ENCODE data around the gene MMP24OS.
A peak's percentile ranks its signal among the peaks of the same experiment; 100 is the strongest.
"Not testable (repeated sequence)": the region's sequence is repeated elsewhere in the genome, so short reads cannot be mapped to it uniquely, and the experiment has no call there.

The MMP24OS gene

DNA sequence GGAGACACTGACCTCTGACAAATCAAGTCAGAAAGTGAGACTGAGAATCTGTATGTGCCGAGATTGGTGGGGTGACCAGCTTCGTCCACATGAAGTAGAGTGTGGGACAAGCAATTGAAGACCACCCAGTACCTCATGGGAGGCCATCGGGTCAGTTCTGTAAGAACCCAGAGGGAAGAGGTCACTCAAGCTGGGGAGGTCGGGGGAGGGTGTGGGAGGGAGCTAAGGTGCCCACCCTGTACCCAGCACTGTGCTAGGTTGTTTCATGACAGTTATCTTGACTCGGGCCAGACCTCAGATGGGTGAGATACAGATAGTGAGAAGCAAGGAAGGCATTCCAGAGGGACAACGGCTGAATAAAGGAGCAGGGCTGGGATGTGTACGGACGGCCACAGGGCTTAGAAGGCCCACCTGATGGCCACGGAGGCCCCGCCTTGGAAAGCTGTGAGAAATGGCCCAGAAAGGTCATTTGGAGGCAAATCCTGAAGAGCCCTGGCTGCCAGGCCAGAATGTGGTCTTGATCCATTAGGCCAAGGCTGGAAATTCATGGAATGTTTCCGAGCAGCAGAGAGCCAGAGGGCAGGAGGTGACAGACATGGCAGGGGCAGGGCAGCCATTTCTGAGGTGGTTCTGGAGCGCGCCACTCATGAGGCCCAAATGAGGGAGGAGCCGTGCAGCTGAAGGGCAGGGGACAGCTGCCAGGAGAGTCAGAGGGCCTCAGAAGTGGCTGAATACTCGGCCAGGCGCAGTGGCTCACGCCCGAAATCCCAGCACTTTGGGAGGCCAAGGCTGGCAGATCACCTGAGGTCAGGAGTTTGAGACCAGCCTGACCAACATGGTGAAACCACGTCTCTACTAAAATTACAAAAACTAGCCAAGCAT is 7.7 kb downstream of the MMP24OS start:
- Histone ChIP-seq H3K27ac (ENCODE audit: low read length) (no peak overlapping the region), H3K27me3 (ENCODE audit: low read depth, low read length) (no peaks in the 10 kb centered on the region)

DNA sequence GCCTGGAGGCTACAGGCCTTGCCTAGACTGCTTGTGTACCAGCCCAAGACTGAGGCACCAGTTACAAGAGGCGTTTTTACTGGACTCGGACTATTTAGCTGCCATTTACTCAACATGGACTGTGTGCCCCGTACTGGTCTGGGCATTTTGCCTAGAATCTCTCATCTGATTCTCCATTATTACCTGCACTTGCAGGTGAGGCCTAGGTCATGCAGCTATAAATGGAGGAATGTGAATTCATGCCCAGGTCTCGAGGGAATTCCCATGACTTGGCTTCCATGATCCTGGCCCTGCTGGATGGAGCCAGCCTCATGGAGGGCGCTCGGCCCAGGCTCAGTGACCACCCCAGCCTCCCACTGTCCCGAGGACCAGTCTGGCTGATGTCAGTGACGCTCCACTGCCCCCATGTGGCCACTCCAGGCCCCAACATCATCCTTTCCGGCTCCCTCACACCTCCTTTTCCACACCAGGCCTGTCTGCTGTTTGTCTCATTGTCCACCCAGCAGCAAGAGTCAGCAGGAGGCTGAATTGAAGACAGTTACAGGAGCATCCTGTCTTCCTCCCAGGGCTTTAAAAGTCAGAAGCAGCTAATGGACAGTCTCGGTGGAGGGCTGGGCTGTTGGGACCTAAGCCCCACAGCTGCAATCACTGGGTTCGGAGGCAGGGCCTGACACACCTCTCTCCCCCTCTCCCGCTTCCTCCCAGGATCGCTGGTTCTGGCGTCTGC is 8.7 kb downstream of the MMP24OS start:
- H3K4me3 ChIP-seq (ENCODE audit: low read depth in 1 of 2, low read length in 2 of 2) = no peak overlapping the region
- no peak overlapping the region for H3K27ac ChIP-seq (ENCODE audit: low read length)
- peaks cover 13 to 35% of the 10 kb centered on the region in 2 donors for H3K36me3 ChIP-seq (ENCODE audit: control insufficient read depth in 1 of 2, insufficient read depth in 2 of 2, low read length in 2 of 2)
- H3K4me1 ChIP-seq (ENCODE audit: control insufficient read depth in 1 of 2, insufficient read depth in 2 of 2, low read length in 2 of 2) = peaks cover 0 to under 1% of the 10 kb centered on the region in 2 donors
- H3K27me3 ChIP-seq (ENCODE audit: low read depth, low read length) = no peaks in the 10 kb centered on the region
- H3K9me3 ChIP-seq (ENCODE audit: control insufficient read depth in 1 of 2, low read length in 2 of 2) = no peaks in the 10 kb centered on the region

More for the DNA sequence above, 7.7 kb downstream of the MMP24OS start:
- no peaks in the 10 kb centered on the region for H3K4me1 ChIP-seq (ENCODE audit: control insufficient read depth in 1 of 2, insufficient read depth in 2 of 2, low read length in 2 of 2)
- H3K4me3 ChIP-seq (ENCODE audit: low read depth in 1 of 2, low read length in 2 of 2) = no peak overlapping the region
- peaks cover 18 to 40% of the 10 kb centered on the region in 2 donors for H3K36me3 ChIP-seq (ENCODE audit: control insufficient read depth in 1 of 2, insufficient read depth in 2 of 2, low read length in 2 of 2)
- H3K9me3 ChIP-seq (ENCODE audit: control insufficient read depth in 1 of 2, low read length in 2 of 2) = no peaks in the 10 kb centered on the region

DNA sequence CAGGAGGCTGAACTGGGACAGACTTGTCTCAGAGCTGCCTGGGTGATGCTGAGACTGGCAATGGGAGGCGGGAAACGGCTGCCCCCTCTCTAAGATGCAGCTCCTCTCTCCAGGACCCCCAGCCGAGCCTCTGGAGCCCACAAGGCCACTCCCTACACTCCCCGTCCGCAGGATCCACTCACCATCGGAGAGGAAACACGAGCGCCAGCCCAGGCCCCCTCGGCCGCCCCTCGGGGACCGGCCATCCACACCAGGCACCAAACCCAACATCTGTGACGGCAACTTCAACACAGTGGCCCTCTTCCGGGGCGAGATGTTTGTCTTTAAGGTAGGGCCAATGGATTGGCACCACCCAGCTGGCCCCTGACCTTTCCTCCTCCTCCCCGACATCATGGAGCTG is 10.8 kb downstream of the MMP24OS start:
- peaks cover 13 to 26% of the 10 kb centered on the region in 2 donors for H3K36me3 ChIP-seq (ENCODE audit: control insufficient read depth in 1 of 2, insufficient read depth in 2 of 2, low read length in 2 of 2)
- H3K4me1 ChIP-seq (ENCODE audit: control insufficient read depth in 1 of 2, insufficient read depth in 2 of 2, low read length in 2 of 2) = peaks cover 8 to 10% of the 10 kb centered on the region in 2 donors
- no peaks in the 10 kb centered on the region for H3K27me3 ChIP-seq (ENCODE audit: low read depth, low read length)
- H3K9me3 ChIP-seq (ENCODE audit: control insufficient read depth in 1 of 2, low read length in 2 of 2) = no peaks in the 10 kb centered on the region
- no peak overlapping the region for H3K27ac ChIP-seq (ENCODE audit: low read length)
- no peak overlapping the region for H3K4me3 ChIP-seq (ENCODE audit: low read depth in 1 of 2, low read length in 2 of 2)

DNA sequence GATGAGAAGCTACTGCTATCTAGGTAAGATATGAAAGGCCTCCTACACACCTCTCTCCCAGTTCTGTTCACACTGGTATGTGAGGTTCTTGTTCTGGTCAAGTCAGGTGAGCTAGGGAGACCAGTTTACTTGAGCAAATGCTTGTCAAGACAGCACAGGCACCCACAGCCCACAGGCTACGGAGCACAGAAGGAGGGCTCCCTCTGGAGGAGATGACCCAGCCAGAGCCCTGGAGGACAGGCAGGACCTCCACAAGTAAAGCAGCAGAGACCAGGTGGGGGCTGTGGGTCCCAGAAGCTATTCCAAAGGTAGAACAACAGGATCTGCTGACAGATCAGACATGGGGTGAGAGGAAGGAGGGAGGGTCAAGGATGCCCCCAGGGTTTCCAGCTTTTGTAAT is 13.2 kb downstream of the MMP24OS start:
- Histone ChIP-seq H3K36me3 (ENCODE audit: control insufficient read depth in 1 of 2, insufficient read depth in 2 of 2, low read length in 2 of 2) (peaks cover 8 to 10% of the 10 kb centered on the region in 2 donors), H3K4me3 (ENCODE audit: low read depth in 1 of 2, low read length in 2 of 2) (no peak overlapping the region), H3K4me1 (ENCODE audit: control insufficient read depth in 1 of 2, insufficient read depth in 2 of 2, low read length in 2 of 2) (peaks cover 8 to 10% of the 10 kb centered on the region in 2 donors), H3K9me3 (ENCODE audit: control insufficient read depth in 1 of 2, low read length in 2 of 2) (no peaks in the 10 kb centered on the region), H3K27ac (ENCODE audit: low read length) (no peak overlapping the region), H3K27me3 (ENCODE audit: low read depth, low read length) (no peaks in the 10 kb centered on the region)

DNA sequence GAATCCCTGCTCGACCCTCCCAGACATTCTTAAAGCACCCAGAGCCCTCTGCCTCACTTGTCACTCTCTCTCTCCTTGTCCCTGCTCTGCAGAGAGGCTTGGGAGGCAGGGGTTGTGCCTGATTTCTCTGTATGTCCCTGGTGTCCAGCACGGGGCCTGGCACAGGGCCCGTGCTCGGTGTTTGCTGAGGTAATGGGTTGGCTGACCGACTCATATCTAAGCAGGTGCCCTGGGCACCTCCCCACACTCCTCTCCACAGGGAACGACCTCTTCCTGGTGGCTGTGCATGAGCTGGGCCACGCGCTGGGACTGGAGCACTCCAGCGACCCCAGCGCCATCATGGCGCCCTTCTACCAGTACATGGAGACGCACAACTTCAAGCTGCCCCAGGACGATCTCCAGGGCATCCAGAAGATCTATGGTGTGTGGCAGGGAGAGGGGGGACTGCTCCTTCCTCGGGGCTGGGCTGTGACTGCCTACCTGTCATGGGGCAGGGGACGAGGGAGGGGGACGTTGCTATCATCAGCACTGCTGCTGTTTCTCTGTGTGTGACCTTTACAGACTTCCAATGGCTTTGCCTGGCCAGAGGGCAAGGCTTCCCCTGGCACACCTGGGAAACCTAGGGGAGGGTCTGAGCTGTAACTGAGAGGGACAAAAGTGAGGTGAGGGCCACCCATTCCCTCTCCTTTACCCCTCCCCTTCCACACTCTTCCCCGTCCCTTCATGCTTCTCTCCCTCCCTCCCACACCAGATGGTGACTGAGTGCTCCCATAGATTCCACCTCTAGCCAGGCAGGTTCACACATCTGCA is 14.2 kb downstream of the MMP24OS start:
- Histone ChIP-seq H3K36me3 (ENCODE audit: control insufficient read depth in 1 of 2, insufficient read depth in 2 of 2, low read length in 2 of 2) (peaks cover 8 to 10% of the 10 kb centered on the region in 2 donors), H3K4me3 (ENCODE audit: low read depth in 1 of 2, low read length in 2 of 2) (no peak overlapping the region), H3K27me3 (ENCODE audit: low read depth, low read length) (no peaks in the 10 kb centered on the region), H3K9me3 (ENCODE audit: control insufficient read depth in 1 of 2, low read length in 2 of 2) (no peaks in the 10 kb centered on the region), H3K27ac (ENCODE audit: low read length) (peak overlapping the region; percentile 53), H3K4me1 (ENCODE audit: control insufficient read depth in 1 of 2, insufficient read depth in 2 of 2, low read length in 2 of 2) (peaks cover 8 to 10% of the 10 kb centered on the region in 2 donors)

DNA sequence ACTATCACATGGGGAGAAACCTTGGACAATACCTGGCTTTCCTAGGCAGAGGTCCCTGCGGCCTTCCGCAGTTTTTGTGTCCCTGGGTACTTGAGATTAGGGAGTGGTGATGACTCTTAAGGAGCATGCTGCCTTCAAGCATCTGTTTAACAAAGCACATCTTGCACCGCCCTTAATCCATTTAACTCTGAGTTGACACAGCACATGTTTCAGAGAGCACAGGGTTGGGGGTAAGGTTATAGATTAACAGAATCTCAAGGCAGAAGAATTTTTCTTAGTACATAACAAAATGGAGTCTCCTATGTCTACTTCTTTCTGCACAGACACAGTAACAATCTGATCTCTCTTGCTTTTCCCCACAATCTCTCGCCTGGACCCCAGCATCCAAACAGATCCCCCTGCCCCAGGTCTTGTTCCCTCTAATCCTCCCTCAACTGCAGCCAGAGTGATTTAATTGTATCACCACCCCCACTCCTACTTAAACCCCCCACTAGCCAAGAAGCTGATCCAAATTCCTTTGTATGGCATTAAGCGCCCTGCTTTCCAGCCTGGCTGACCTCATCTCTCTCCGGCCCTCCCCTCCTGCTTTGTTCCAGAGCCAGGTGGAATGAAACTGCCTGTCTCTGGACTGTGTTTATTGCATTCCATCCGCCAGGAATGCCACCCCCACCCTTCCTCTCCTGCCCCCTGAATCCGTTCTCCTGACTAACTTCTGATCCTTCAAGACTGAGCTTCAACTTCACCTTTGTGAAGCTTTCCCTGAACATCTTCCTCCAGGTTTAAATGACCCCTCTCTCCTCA is 15.0 kb downstream of the MMP24OS start:
- H3K4me3 ChIP-seq (ENCODE audit: low read depth in 1 of 2, low read length in 2 of 2); H3K9me3 ChIP-seq (ENCODE audit: control insufficient read depth in 1 of 2, low read length in 2 of 2); H3K4me1 ChIP-seq (ENCODE audit: control insufficient read depth in 1 of 2, insufficient read depth in 2 of 2, low read length in 2 of 2); H3K27me3 ChIP-seq (ENCODE audit: low read depth, low read length); H3K36me3 ChIP-seq (ENCODE audit: control insufficient read depth in 1 of 2, insufficient read depth in 2 of 2, low read length in 2 of 2): not testable (repeated sequence)
- peak overlapping the region; percentile 53 for H3K27ac ChIP-seq (ENCODE audit: low read length)

DNA sequence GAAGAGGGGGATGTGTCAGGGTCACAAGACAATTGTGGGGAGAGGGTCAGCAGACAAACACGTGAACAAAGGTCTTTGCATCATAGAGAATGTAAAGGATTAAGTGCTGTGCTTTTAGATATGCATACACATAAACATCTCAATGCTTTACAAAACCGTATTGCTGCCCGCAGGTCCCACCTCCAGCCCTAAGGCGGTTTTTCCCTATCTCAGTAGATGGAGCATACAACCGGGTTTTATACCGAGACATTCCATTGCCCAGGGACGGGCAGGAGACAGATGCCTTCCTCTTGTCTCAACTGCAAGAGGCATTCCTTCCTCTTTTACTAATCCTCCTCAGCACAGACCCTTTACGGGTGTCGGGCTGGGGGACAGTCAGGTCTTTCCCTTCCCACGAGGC is 15.6 kb downstream of the MMP24OS start:
- not testable (repeated sequence) for H3K36me3 ChIP-seq (ENCODE audit: control insufficient read depth in 1 of 2, insufficient read depth in 2 of 2, low read length in 2 of 2); H3K4me3 ChIP-seq (ENCODE audit: low read depth in 1 of 2, low read length in 2 of 2); H3K27ac ChIP-seq (ENCODE audit: low read length); H3K27me3 ChIP-seq (ENCODE audit: low read depth, low read length); H3K9me3 ChIP-seq (ENCODE audit: control insufficient read depth in 1 of 2, low read length in 2 of 2); H3K4me1 ChIP-seq (ENCODE audit: control insufficient read depth in 1 of 2, insufficient read depth in 2 of 2, low read length in 2 of 2)

DNA sequence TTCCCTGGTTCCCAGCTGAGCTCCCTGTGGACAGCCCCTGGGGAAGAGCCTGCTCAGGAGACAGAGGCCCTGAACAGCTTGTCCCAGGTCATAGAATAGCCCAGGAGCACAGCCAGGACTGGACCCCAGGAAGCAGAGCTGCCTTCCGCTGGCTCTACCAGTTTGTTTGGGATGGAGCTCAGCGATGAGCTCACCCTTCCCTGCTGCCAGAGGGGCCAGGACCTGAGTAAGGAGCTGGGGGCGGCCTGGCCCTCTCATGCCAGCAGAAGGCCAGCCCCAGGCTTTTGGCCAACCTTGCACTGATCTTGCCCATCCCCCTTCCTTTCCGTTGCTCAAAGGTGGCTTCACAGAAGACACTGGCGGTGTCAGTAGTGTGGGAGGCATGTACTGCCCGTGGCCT is 17.5 kb downstream of the MMP24OS start:
- no peak overlapping the region for H3K27ac ChIP-seq (ENCODE audit: low read length)
- no peaks in the 10 kb centered on the region for H3K27me3 ChIP-seq (ENCODE audit: low read depth, low read length)
- H3K4me1 ChIP-seq (ENCODE audit: control insufficient read depth in 1 of 2, insufficient read depth in 2 of 2, low read length in 2 of 2) = peaks cover 8 to 10% of the 10 kb centered on the region in 2 donors
- H3K9me3 ChIP-seq (ENCODE audit: control insufficient read depth in 1 of 2, low read length in 2 of 2) = no peaks in the 10 kb centered on the region
- H3K4me3 ChIP-seq (ENCODE audit: low read depth in 1 of 2, low read length in 2 of 2) = no peak overlapping the region
- peaks cover 0 to 5% of the 10 kb centered on the region in 2 donors for H3K36me3 ChIP-seq (ENCODE audit: control insufficient read depth in 1 of 2, insufficient read depth in 2 of 2, low read length in 2 of 2)

DNA sequence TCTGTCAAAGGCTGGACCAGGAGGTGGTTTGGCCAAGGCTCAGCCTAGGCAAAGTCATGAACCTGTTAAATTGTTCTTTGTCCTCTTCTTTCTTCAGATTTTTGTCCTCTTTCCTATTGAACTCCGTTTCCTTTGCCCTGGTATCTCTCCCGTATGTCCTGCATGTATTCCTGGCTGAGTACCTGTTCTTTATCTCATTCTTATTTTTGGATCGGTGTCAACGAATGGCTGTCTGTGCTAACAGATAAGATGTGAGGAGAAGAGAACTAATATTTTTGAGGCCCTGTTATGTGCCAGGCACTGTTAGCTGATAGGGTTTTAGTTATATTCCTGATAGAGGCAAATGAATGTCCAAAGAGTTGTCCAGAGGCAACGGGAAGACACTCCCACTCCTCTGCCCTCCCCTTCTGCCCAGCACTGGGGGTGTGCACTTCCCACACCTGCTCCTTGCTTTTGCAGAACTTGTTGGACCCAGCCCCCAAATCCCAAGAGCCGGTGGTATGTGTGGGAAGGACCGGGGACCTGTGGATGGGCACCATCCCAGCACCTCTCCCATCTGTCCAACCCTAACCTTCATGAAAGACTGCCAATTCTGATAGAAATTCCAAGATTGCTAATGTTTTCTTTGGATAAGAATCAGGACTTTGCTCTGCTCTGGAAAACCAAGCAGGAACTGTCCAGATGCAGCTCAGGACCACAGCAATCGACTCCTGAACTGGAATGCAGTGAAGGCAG is 20.6 kb downstream of the MMP24OS start:
- Histone ChIP-seq H3K36me3 (ENCODE audit: control insufficient read depth in 1 of 2, insufficient read depth in 2 of 2, low read length in 2 of 2) (peaks cover 0 to 5% of the 10 kb centered on the region in 2 donors), H3K27ac (ENCODE audit: low read length) (no peak overlapping the region), H3K4me1 (ENCODE audit: control insufficient read depth in 1 of 2, insufficient read depth in 2 of 2, low read length in 2 of 2) (no peaks in the 10 kb centered on the region), H3K27me3 (ENCODE audit: low read depth, low read length) (no peaks in the 10 kb centered on the region), H3K4me3 (ENCODE audit: low read depth in 1 of 2, low read length in 2 of 2) (no peak overlapping the region), H3K9me3 (ENCODE audit: control insufficient read depth in 1 of 2, low read length in 2 of 2) (no peaks in the 10 kb centered on the region)

DNA sequence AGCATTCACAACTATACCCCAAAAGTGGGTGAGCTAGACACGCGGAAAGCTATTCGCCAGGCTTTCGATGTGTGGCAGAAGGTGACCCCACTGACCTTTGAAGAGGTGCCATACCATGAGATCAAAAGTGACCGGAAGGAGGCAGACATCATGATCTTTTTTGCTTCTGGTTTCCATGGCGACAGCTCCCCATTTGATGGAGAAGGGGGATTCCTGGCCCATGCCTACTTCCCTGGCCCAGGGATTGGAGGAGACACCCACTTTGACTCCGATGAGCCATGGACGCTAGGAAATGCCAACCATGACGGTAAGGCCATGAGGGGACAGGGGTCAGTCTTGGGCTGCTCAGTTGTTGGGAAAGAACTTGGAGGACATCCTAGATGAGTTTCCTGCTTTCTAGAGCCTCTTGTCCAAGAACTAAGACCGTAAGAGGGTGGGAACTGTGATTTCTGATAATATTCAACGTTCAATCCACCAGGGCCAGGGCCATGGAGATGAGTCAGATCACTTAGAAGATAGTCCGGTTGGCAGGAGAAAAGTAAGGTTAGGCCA is 23.4 kb downstream of the MMP24OS start:
- peaks cover 0 to 5% of the 10 kb centered on the region in 2 donors for H3K36me3 ChIP-seq (ENCODE audit: control insufficient read depth in 1 of 2, insufficient read depth in 2 of 2, low read length in 2 of 2)
- H3K27ac ChIP-seq (ENCODE audit: low read length) = no peak overlapping the region
- no peaks in the 10 kb centered on the region for H3K9me3 ChIP-seq (ENCODE audit: control insufficient read depth in 1 of 2, low read length in 2 of 2)
- H3K27me3 ChIP-seq (ENCODE audit: low read depth, low read length) = no peaks in the 10 kb centered on the region
- no peaks in the 10 kb centered on the region for H3K4me1 ChIP-seq (ENCODE audit: control insufficient read depth in 1 of 2, insufficient read depth in 2 of 2, low read length in 2 of 2)
- no peak overlapping the region for H3K4me3 ChIP-seq (ENCODE audit: low read depth in 1 of 2, low read length in 2 of 2)
